HAP-1 (cell line): ENCODE results near the gene CRBN.

Experiments used
- DNase-seq, 2 experiments: peaks; one replicate each; pipeline ENCODE4 v3.0.0-alpha.2; 2016 to 2020; ENCODE audit warnings: low spot score in 2 of 2
- H3K27me3 ChIP-seq: fragments of 250-450 bp; sonication (Bioruptor Pico); 2 replicates; pipeline ENCODE4 v1.5.1; 2020; ENCODE audit warnings: low read depth, mild to moderate bottlenecking, moderate library complexity
- H3K36me3 ChIP-seq: fragments of 250-450 bp; sonication (Bioruptor Pico); replicated peaks from 2 replicates; pipeline ENCODE4 v1.5.1; 2020; ENCODE audit warnings: mild to moderate bottlenecking
- H3K4me1 ChIP-seq: fragments of 250-450 bp; sonication (Bioruptor Pico); 2 replicates; pipeline ENCODE4 v1.5.1; 2020; ENCODE audit warnings: mild to moderate bottlenecking
- H3K4me3 ChIP-seq: fragments of 250-450 bp; sonication (Bioruptor Pico); 2 replicates; pipeline ENCODE4 v1.5.1; 2020; ENCODE audit warnings: mild to moderate bottlenecking, moderate library complexity
- H3K9me3 ChIP-seq: fragments of 250-450 bp; sonication (Bioruptor Pico); 2 replicates; pipeline ENCODE4 v1.5.1; 2020; ENCODE audit warnings: mild to moderate bottlenecking, moderate library complexity
- in situ Hi-C: fragments of 300-500 bp; cut with MboI; formaldehyde crosslinking; loops from 3 replicates; pipeline ENCODE4 v1.14.3; 2020; ENCODE audit warnings: low sequenced_read_pairs, inconsistent platforms, mixed read lengths

Gene CRBN

DNA sequence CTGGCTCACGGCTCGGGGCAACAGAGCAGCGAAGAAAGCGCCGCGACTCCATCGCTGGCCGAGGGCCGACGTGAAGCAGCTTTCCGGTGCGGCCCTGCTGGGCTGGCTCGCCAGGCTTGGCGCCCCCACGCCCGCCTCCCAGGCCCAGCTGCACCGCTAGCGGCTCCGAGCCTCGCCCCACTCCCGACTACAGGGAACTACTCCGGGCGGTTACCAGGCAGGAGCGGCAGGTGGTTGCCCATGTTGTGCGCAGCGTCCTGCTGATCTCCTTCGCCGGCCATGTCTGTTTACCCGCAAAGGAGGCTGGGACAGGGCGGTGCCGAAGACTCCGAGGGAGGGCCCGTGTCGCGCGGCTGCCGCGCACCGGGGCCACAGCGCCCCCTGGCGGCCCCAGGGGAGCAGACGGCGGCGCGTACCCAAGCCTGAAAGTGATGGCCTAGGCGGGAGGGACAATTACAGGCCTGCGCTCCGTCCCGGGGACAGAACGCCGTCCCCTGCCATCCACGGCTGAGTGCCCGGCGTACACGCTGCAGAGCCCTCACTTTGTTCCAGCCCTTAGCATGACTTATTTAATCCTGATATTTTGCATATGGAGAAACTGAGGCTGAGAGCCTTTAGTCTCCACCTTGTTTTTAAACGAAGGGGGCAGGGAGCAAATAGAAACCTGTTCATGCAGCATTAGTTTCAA, at the start of gene CRBN:
TSS of gene CRBN (minus strand) at position 285 of the 688 bp plus-strand sequence. CDS start at position 281, 4 bp downstream.
- H3K4me1 ChIP-seq: peaks cover 10% of the 10 kb centered on the region; the same call in 1 of the 2 replicates
- no peaks in the 10 kb centered on the region for H3K9me3 ChIP-seq
- DNase-seq: peak; percentile 72 to 85
- no peaks in the 10 kb centered on the region; the same call in 1 of the 2 replicates for H3K36me3 ChIP-seq
- in situ Hi-C loops: loop anchor here (25.0 kb wide), 1 partner anchor 633 kb away; no protein-coding TSS in a partner anchor
- peak within 1 kb of the TSS; percentile 86 for H3K4me3 ChIP-seq
- peaks cover 10% of the 10 kb centered on the region for H3K27me3 ChIP-seq

DNA sequence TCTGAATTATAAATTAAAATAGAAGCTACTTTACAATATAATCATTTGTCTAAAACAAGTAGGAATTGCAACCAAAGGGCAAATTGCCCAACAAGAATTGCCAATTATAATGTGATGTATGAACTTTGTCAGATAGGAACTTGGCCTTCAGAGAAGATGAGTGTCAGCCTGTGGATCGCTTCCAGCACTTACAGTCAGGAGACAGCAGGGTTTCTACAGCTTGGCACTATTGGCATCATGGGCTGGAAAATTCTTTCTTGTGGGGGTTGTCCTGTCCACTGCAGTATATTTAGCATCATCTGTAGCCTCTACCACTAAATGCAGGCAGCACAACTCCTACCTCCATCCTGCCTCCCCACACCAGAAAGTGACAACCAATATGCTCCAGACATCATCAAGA, 48.1 kb upstream of the CRBN start:
- H3K9me3 ChIP-seq: no peaks in the 10 kb centered on the region
- no peak for DNase-seq
- H3K4me1 ChIP-seq: no peaks in the 10 kb centered on the region
- no peaks in the 10 kb centered on the region for H3K36me3 ChIP-seq
- in situ Hi-C loops: no loop called here
- no peak overlapping the region for H3K4me3 ChIP-seq
- no peaks in the 10 kb centered on the region for H3K27me3 ChIP-seq

DNA sequence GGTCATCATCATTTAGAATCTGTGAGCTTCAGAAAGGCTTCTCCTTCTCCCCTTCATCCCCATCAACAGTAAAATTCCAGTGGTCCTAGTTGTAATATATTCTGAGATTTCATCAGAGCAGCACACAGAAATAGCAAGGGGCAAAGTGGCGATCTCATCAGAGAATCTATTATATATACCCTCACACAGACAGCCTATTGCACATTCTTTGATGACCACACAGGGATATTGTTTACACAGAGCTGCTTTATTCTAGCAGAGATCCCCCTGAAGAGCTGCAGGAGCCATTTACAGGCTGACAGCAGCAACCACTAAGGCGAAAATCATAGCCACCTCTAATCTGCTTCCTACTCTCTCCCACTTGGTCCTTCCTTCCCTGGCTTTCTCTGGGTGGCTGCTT, 42.0 kb upstream of the CRBN start:
- H3K27me3 ChIP-seq: no peaks in the 10 kb centered on the region

DNA sequence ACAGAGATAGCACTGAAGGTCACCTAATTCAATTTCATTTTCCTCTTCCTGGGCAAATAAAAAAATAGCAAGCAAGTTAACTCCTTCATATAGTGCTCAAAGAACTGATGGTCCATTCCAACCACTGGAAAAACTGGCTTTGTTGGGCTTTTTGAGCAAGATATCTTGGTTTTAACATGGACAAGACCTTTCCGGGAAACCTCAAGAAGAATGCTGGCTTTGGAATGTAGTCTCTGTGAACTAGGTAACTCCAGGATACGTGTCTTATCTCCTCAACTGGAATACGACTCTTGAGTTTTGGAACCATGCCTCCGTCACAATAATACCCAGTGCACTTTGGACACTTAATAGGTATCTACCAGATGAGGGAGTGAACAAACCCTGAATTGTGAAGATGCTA, 36.9 kb upstream of the CRBN start:
- Histone ChIP-seq H3K36me3 (no peaks in the 10 kb centered on the region), H3K4me1 (no peaks in the 10 kb centered on the region), H3K9me3 (no peaks in the 10 kb centered on the region), H3K4me3 (no peak overlapping the region), H3K27me3 (no peaks in the 10 kb centered on the region)
- in situ Hi-C loops: loop anchor here (25.0 kb wide), 1 partner anchor 796 kb away; no protein-coding TSS in a partner anchor
- no peak for DNase-seq

More for the DNA sequence above, 42.0 kb upstream of the CRBN start:
- Histone ChIP-seq H3K9me3 (no peaks in the 10 kb centered on the region), H3K36me3 (no peaks in the 10 kb centered on the region), H3K4me3 (no peak overlapping the region), H3K4me1 (no peaks in the 10 kb centered on the region)
- no peak for DNase-seq
- in situ Hi-C loops: loop anchor here (25.0 kb wide), 1 partner anchor 791 kb away; no protein-coding TSS in a partner anchor

DNA sequence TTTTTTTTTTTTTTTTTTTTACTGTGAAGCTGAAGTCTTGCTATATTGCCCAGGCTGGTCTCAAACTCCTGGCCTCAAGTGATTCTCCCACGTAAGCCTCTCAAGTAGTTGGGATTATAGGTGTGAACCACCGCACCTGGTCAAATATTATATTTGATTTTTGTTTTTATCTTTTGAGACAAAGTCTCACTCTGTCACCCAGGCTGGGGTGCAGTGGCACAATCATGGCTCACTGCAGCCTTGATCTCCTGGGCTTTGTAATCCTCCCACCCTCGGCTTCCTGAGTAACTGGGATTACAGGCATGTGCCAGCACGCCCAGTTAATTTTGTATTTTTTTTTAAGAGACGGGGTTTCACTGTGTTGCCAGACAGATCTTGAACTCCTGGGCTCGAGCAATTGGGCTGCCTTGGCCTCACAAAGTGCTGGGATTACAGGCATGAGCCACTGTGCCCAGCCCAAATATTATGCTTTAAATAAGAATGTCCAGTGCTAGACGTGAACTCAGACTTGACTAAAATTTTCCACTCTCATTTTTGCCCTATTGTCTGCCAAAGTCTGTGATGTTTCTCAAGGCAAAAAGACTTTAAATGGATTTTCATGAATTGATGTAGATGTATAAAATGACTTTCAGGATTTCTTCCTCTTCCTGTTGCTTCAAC, 33.4 kb upstream of the CRBN start:
- H3K4me1 ChIP-seq: no peaks in the 10 kb centered on the region; the same call in 1 of the 2 replicates
- in situ Hi-C loops: loop anchor here (25.0 kb wide), 1 partner anchor 799 kb away; no protein-coding TSS in a partner anchor
- DNase-seq: no peak
- H3K9me3 ChIP-seq: no peaks in the 10 kb centered on the region
- H3K4me3 ChIP-seq: no peak overlapping the region
- H3K27me3 ChIP-seq: no peaks in the 10 kb centered on the region
- no peaks in the 10 kb centered on the region for H3K36me3 ChIP-seq

DNA sequence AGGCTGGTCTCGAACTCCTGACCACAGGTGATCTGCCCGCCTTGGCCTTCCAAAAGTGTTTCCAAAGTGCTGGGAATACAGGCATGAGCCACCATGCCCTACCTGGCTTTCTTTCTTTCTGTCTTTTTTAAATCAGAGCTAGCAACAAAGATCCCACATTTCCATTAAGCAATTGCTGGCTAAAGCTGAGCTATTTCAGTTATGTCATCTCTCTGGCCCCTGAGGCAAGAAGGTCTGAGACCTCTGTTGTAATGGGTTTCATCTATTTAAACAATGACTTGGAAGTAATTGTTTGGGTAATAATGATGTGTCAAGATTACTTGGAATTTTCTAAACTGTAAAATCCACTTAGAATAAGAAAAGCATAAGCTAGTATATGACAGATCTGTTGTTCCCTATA, 30.2 kb upstream of the CRBN start:
- Histone ChIP-seq H3K9me3 (no peaks in the 10 kb centered on the region), H3K4me3 (no peak overlapping the region), H3K36me3 (no peaks in the 10 kb centered on the region), H3K27me3 (0 out of 2 replicates have a peak, but pooled peaks cover 3% of the 10 kb centered on the region), H3K4me1 (no peaks in the 10 kb centered on the region; the same call in 1 of the 2 replicates)
- in situ Hi-C loops: loop anchor here (25.0 kb wide), 1 partner anchor 803 kb away; no protein-coding TSS in a partner anchor
- peak; percentile 8 to 12 for DNase-seq

DNA sequence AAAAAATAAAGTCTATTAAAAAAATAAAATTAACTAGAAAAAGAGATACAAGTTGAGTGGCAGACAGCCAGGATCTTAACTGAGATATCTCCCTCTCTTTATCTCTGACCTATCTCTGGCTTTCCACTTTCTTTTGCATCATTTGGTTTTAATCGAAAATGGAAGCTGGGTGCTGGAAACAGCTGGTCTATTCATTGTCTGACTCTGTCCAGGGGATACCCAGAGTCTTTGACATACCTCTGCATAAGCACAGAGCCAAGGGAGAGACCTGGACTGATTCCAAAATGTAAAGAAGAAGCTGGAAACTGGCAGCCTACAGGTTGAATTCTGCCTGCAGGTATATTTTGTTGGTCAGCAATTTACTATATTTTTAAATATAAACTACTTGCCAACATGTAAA, 29.6 kb upstream of the CRBN start:
- H3K9me3 ChIP-seq: no peaks in the 10 kb centered on the region
- no peak for DNase-seq
- H3K4me3 ChIP-seq: no peak overlapping the region
- H3K27me3 ChIP-seq: 0 out of 2 replicates have a peak, but pooled peaks cover 3% of the 10 kb centered on the region
- no peaks in the 10 kb centered on the region for H3K36me3 ChIP-seq
- H3K4me1 ChIP-seq: no peaks in the 10 kb centered on the region; the same call in 1 of the 2 replicates
- in situ Hi-C loops: loop anchor here (25.0 kb wide), 1 partner anchor 803 kb away; no protein-coding TSS in a partner anchor

DNA sequence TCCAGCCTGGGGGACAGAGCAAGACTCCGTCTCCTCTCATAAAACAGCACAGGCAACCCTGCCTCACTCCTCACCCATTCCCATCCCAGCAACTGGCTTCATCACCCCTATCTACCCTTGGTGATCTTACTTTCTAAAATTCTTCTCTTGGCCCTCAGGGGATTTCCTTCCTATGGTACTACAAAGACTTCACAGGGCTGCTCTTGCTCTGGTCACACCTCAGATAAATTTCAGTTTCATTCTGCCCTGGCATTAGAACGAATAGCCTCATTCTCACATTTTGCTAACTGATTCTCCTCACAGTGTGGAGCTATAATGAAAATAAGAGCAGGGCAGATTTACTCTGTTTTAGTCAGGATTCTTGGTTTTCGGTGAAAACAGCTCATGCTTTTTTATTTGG, 22.1 kb upstream of the CRBN start:
- Histone ChIP-seq H3K4me1 (no peaks in the 10 kb centered on the region), H3K4me3 (no peak overlapping the region), H3K9me3 (no peaks in the 10 kb centered on the region), H3K27me3 (0 out of 2 replicates have a peak, but pooled peaks cover 5% of the 10 kb centered on the region), H3K36me3 (no peaks in the 10 kb centered on the region)
- DNase-seq: no peak
- in situ Hi-C loops: loop anchor here (25.0 kb wide), 1 partner anchor 811 kb away; no protein-coding TSS in a partner anchor

DNA sequence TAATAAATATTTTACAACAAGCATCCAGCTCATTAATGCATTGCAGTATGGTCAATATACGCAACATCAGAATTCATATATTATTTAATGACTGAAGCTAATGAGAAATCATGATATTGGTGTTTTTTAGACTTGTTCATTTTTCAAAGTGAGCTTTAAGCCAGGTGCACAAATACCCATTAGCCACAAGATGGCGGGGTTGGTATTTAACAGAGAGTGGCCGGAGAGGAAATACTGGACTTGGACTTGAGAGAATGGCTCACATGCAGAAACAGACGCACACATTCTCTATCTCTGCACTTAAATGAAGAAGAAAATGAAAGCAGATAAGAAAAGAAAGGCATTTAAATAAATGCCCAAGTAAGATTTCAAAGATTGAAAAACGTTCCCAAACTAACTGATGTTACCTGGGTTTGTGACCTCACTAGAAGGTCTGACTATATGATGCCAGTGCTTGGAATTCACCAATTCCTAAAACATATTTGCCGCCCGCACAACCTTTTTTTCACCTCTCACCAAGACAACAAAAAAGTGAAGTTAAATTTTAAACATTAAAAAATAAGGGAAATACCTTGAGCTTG, 21.2 kb upstream of the CRBN start:
- H3K36me3 ChIP-seq: no peaks in the 10 kb centered on the region
- peak; percentile 47 to 64 for DNase-seq
- in situ Hi-C loops: loop anchor here (25.0 kb wide), 1 partner anchor 812 kb away; no protein-coding TSS in a partner anchor
- no peak overlapping the region for H3K4me3 ChIP-seq
- H3K27me3 ChIP-seq: 0 out of 2 replicates have a peak, but pooled peaks cover 2% of the 10 kb centered on the region
- no peaks in the 10 kb centered on the region for H3K4me1 ChIP-seq
- no peaks in the 10 kb centered on the region for H3K9me3 ChIP-seq

DNA sequence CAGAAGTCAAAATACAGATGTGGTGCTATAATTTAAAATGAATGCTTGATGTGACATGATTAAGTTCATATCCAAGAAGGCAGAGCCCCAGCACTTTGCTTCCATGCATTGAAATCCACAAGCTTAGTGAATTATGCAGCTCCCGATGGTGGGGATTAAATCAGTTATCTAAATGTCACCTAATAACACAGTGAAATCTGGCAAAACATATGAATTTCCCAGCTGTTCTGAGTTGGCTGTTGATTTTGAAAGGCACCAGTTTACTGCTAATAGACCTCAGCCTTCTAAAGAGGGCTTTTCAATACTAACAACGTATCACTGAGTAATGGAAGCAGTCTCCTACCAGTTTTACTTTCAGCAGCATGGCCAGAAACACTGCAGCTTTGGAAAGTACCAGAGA, 19.8 kb upstream of the CRBN start:
- Histone ChIP-seq H3K4me3 (no peak overlapping the region), H3K9me3 (no peaks in the 10 kb centered on the region), H3K4me1 (no peaks in the 10 kb centered on the region), H3K36me3 (no peaks in the 10 kb centered on the region), H3K27me3 (0 out of 2 replicates have a peak, but pooled peaks cover 2% of the 10 kb centered on the region)
- DNase-seq: no peak
- in situ Hi-C loops: loop anchor here (10.0 to 25.0 kb wide), 2 partner anchors 613 to 1095 kb away; no protein-coding TSS in a partner anchor

DNA sequence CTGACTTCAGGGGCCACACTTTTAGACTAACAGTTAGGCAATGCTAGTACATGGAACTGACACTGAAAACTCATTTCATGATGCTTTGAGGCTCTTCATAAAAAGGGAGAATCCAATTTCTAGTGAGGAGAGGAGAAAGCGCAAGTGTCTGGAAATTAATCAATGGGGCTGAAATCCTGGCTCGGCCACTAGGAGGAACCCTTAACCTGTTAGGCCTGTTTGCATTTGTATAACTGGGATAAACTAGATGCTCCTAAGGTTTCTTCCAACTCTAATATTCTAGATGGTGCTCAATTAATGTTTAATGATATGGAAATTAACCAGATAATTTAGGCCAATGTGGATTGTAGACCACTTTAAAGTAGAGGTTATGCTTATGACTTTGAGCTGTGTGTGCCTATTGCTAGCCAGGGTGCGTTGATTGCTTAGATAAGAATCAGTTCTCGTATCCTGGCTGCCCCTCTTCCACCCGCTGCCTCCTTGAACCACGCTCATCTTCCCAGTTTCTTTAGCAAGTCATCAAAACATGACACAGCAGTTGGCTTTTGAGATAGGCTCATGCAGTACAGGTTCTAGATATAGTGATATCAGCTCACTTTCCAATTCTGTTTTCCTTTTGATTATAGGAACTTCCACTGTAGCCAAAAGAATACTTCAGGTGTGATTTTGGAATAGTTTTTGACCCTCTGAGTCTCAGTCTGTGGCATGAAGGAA, 16.8 kb upstream of the CRBN start:
- in situ Hi-C loops: loop anchor here (10.0 to 25.0 kb wide), 2 partner anchors 616 to 1098 kb away; no protein-coding TSS in a partner anchor
- no peaks in the 10 kb centered on the region for H3K9me3 ChIP-seq
- H3K4me3 ChIP-seq: no peak overlapping the region
- peaks cover 22% of the 10 kb centered on the region for H3K27me3 ChIP-seq
- no peaks in the 10 kb centered on the region for H3K4me1 ChIP-seq
- H3K36me3 ChIP-seq: no peaks in the 10 kb centered on the region
- peak in 1 of 2 experiments; percentile 45 for DNase-seq

DNA sequence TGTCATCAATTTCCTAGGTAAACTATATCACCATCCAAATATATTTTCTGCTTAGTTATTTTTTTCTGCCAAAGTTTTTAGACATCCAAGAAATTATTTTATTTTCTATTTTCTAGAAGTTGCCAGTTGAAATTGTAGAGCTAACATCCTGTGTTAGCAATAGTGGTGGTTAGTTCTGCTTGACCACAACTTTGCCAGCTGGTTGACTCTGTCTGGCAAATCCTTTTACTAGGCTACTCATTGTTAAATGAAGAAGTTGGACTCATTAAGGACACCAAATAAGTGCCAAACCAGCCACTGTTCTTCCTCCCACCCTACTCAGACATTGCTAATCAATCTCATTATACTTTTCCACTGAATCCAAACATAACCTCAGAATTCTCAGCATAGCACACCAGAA, 15.4 kb upstream of the CRBN start:
- H3K36me3 ChIP-seq: no peaks in the 10 kb centered on the region
- H3K4me3 ChIP-seq: no peak overlapping the region
- in situ Hi-C loops: loop anchor here (10.0 to 25.0 kb wide), 2 partner anchors 617 to 1100 kb away; no protein-coding TSS in a partner anchor
- no peaks in the 10 kb centered on the region for H3K9me3 ChIP-seq
- H3K27me3 ChIP-seq: peaks cover 28% of the 10 kb centered on the region
- DNase-seq: no peak
- no peaks in the 10 kb centered on the region for H3K4me1 ChIP-seq

DNA sequence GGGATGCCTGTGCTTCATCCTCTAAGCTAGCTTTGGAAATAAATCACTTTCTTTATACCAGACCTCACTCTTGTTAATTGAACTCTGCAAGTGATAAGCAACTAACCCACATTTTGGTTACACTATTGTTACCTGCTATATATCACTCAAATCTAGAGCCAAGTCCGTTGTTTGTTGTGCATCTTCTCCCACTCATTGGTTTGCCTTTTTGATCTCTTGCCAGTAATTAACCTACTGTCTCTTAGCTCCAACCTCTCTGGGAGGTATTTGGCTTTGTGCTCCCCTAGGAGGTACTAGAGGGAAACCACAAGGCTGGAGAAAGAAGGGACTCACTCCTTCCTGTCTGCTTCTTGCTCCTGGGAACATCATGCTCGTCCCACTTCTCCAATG, 12.8 kb upstream of the CRBN start:
- no peak for DNase-seq
- peaks cover 28% of the 10 kb centered on the region for H3K27me3 ChIP-seq
- no peaks in the 10 kb centered on the region for H3K36me3 ChIP-seq
- no peaks in the 10 kb centered on the region for H3K9me3 ChIP-seq
- H3K4me1 ChIP-seq: no peaks in the 10 kb centered on the region
- in situ Hi-C loops: loop anchor here (10.0 to 25.0 kb wide), 2 partner anchors 620 to 1103 kb away; no protein-coding TSS in a partner anchor
- no peak overlapping the region for H3K4me3 ChIP-seq
